ENCODE results near the gene CASS4.
A peak's percentile ranks its signal among the peaks of the same experiment; 100 is the strongest.
"Not testable (repeated sequence)": the region's sequence is repeated elsewhere in the genome, so short reads cannot be mapped to it uniquely, and the experiment has no call there.

The CASS4 gene

DNA sequence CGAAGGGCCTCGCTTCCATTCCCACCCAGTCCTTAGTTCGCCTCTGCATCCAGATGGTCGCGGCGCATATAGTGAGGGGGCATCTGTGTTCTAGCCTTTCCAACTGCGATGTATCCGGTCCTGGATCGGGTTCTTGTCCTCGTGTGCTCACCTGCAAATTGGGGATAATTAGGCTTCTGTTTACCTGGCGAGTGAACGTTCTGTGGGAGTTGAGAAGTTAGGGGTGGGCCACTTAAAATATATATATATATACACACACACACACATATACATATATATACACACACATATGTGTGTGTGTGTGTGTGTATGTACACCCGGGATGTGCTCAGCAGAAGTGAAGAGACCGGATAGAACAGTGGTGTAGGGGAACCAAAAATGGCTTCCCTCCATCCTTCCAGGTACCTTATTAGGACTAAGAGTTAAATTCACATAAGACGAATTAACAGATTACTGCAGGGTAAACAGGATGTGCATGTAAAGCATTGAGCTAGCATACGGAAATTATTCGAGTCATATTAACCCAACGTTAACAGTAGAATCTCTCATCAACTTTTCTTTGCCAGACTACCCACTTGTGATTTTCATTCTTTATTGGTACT, 19.1 kb upstream of the CASS4 start:
- DNase-seq, result no peak

DNA sequence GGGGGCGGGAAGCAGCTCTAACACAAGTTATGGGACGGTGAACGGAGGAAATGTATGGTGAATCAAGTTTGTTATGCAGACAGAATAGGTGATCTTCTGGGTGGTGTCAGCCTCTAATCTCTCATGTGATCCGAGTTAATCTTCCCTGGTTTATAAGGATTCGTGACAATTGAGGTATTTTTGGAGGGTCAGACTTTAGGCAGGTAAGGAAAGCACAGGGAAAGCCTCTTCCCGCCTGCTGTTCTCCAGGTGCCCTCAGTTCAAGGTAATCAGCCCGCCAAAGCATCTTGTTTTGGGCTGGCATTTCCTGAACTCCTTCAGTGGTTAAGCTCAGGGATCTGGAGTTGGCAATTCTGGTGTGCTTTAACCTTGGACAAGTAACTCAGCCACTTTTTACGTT, 18.4 kb upstream of the CASS4 start:
- DNase-seq, result no peak

DNA sequence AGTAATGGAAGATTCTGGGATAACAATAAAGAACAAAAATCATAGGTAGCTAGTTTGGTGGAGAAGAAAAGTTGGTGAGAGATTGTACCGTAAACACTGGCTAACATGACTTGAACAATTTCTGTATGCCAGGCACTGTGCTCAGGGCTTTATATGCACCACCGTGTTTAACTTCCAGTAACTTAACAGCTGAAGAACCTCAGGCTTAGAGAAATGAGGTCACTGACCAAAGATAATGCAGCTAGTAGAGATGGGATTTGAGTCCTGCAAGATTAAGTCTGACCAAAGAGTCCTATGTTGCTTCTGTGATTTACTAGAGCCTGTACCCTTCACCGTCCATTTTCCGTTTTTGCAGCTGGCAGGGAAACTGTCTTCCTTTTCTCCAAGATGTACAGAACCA, 16.9 kb upstream of the CASS4 start:
- DNase-seq, result no peak

DNA sequence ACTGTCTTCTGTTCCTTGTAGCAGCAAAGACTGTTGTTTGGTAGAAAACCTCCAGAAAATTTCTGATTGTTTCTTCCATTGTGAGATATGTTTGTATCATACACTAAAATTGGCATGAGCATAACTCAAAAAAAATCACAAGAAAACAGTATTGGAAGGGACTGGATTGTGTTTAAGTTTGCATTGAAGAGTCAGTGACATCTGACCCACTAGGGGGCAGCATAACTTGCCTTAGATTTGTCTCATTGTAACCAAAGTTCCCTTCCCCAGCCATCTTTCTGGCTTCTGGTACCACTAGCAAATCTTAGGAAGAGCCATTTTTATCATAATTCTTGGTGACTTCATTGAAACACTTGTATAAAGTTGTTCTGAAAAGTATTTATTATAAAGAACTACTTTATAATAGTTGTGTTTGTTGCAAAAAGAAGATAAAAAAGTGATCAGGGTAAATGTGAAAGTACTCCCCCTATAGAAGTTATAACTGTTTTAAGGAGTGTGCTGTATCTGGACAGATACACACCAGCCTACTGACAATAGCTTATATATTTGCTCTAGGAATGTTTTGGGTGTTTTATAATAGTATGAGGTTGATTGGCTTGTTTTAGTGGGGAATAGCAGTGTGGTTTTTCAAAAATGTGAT, 11.9 kb upstream of the CASS4 start:
- DNase-seq, result peak in 6 of 14 donors; percentile 1 to 25 (median 10)

DNA sequence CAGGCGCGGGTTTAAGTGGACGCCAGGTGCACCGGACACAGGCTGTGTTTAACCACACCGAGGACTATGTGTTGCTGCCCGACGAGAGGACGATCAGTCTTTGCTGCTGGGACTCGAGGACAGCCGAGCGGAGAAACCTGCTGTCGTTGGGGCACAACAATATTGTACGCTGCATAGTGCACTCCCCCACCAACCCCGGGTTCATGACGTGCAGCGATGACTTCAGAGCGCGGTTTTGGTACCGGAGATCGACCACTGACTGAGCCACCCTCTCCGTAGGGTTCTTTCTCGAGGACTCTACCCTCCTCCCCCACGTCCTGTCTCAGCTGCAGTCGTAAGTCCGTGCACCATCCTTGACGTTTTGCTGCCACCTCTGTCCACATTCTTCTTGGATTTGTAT, 8.6 kb upstream of the CASS4 start:
- no peak for DNase-seq

DNA sequence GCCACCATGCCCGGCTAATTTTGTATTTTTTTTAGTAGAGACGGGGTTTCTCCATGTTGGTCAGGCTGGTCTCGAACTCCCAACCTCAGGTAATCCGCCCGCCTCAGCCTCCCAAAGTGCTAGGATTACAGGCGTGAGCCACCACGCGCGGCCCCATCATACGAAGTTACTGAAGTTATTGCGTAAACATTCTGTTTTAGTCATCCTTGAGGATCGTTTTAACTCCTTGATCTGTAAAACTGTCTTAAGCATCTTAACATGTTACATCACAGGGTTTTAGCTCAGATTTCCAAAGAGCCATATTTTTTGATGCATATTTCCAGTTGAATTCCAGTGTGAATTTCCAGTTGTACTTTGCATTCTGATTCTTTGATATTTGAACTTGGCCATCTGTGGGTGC, 6.7 kb upstream of the CASS4 start:
- not testable (repeated sequence) for DNase-seq

DNA sequence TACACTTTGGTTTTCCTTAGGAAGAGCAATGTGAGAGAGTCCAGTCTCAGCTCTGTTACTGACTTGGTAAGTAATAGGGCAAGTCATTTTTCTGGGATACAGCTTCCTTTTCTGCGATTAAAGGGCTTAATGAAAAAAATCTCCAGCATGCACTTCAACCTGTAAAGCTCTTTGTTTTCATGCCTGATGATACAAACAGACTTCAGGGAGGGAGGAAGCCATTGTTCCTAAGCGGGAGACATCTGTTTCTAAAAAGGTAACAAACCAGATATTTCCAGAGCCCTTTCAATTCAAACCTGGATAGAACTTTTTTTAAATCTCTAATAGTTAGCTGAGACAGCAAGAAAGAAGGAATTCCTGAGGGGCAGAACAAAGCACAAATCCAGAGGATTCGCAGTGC, 5.2 kb upstream of the CASS4 start:
- DNase-seq, result no peak

DNA sequence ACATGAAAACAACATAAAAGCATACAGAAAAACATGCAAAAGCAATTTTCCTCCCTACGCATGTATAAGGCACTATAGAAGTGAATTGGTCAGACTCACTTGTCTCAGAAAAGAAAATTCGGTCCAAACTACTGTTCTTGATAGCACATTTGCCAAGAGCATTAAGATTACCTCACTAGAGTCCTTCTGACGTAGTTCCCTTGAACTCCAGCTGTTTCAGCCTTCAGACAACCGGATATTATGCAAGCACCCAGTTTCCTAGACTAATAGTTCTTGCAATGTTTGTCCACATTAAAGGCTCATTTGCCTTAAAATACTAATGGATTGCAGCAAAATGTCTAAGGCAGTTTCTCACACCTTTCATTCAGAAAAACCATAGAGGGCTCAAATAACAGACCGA, 2.5 kb upstream of the CASS4 start:
- no peak for DNase-seq

DNA sequence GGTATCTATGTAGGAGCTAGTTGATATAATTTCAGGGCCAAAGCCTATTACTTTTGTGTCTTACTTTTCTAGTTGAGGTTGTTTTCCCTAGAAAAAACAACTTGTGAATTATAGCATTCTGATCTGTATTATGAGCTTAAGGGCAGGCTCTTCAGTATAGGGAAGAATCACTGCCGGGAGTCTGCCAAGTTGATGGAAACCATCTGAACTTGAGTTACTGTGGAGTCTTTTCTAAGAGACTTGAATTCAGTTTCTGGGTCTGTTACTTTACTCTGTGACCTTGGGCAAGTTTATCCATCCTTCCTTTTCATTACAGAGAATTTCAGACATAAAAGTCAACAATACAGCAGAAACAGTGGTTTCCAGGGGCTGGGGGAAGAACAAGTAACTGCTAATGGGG, 2.1 kb upstream of the CASS4 start:
- no peak for DNase-seq

DNA sequence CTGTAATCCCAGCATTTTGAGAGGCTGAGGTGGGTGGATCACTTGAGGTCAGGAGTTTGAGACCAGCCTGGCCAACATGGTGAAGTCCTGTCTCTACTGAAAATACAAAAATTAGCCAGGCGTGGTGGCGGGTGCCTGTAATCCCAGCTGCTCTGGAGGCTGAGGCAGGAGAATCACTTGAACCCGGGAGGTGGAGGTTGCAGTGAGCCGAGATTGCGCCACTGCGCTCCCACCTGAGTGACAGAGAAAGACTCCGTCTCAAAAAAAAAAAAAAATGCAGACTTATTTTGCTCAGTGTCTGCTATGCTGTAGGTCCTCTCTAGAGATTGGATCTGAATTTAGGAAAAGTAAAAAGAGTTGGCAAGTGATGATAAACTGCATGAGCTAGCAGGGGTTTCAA, 773 bp upstream of the CASS4 start:
- not testable (repeated sequence) for DNase-seq

DNA sequence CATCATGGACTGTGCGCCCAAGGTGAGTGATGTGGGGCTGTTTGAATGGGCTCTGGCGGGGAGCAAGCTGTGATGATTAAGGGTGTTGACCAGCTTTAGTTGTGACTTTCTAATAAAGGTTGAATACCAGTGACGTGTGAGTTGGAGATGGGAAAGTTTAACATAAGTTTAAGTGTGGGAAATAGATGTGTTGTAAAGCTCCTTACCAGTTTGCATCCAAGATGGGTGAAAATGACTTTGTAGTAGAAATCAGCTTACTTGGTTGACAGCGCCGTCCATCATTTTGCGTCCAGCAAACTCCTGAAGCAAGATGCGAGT, 372 bp downstream of the CASS4 start:
- DNase-seq, result no peak

DNA sequence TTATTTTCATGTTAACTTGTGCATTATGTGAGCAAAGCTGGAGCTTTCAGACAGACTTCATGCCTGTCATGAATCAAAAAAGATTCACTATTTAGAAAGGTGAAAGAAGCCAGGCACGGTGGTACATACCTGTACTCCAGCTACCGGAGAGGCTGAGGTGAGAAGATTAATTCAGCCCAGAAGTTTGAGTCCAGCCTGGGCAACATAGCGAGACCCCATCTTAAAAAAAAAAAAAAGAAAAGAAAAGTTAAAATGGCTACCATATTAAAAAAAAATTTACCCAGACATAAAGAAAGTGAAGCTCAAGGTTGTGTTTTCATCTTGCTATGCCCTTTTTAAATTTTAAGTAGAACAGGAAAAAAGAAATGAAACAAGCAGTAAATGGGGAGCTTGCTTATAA, 889 bp downstream of the CASS4 start:
- no peak for DNase-seq

DNA sequence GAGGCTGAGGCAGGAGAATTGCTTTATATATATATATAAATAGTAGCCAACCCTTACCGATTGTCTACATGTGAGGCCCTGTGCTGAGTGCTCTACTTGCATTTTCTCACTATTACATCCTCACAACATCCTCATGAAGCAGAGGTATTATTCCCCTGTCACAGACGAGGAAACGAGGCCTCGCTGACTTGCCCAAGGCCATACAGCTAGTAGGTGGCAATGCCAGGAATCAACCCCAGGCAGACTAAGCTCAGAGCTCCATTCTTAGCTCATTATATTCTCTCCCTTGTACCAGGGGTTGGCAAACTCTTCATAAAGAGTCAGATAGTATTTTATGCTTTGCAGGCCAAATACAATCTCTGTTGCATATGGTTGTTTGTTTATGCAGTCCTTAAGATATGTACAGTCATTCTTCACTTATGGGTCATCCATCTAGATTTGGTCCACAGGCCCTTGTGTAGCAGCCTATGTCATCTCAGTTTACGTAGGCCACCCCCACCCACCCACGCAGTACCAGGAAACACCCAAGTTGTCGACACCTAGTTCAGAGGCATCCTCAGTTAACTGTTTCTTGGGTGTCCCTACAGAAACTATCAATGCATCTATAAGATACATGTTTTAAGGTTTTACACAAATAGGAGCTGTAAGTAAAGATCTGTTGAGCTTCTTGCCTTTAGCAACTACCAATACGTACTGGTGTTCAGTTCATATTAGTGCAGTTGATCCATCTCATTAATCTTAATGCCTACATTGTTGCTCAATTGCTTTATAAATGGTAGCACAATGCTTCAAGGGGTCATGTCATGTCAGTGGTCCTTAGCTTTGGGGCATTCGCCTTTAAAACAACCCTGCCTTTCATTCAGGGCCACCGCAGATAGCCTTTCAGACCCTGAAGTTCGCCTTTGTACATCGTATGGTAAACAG, 3.0 kb downstream of the CASS4 start:
- DNase-seq, result no peak

DNA sequence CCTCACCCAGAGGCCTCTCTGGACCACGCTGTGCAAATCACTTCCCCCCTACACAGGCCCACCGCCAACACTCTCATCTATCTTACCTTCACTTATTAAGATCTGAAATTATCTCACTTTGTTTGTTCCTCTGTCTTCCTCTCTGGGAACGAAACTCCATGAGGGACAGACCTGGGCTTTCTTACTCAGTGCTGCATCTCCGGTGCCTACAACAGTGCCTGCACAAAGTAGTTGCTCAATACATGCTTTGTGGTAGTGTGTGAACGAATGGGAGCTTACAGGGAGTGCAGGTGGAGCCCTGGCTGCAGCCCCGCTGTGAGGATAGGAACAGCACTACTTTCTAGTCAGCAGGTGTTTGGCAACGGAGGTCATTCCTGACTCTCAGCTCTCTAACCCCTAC, 5.3 kb downstream of the CASS4 start:
- DNase-seq, result no peak

DNA sequence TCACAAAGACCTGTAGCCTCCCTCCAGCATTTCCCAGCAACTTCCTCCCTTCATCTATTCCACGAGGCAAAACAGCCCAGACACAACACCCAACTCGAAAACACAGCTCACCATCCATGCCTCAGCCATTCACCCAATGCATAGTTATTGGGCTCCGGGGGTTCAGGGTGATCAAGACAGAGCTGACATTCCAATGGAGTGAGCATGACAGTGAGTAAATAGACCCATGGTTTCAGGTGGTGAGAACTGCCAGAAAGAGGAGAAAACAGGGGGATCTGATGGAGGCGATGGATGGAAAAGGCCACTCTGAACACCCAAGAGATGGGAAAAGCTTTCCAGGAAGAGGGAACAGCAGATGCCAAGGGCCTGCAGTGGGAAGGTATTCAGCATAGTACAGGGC, 5.9 kb downstream of the CASS4 start:
- no peak for DNase-seq

DNA sequence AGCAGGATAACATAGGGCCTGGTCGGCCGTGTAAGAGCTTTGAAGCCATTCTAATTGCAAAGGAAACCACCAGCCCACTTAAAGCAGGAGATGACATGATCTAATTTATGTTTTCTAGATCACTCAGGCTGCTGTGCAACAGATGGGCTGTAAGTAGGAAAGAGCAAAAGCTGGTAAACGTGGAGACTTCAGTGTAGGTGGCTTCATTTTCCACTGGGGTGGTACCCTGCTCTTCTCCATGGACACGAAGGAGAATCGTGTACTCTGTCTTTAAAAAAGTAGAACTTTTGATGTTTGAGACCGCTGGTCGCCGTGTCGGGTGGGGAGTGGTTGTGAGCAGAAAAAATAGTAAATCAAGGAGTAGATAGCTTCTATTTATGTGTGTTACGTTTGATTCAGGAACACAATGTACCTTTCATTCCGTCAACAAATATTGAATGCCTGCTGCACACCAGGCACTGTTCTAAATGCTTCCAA, 6.4 kb downstream of the CASS4 start:
- no peak for DNase-seq

DNA sequence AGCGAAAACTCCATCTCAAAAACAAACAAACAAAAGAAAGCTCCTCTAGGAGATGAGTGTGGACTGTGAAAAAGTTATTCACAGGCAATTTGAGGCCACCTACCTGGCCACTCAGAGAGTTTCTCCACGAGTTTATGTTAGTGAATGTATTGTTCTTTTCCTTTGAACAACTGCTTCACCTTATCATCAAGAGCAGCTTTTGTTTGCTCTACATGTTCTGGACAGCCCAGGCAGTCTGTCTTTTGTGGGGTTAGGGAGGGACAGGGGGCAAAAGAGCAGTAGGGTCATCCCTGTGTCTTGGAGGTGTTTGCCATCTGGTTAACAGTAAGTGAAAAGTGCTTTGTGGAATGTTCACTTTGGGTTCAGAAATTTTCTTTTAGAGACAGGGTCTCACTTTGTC, 8.0 kb downstream of the CASS4 start:
- no peak for DNase-seq

DNA sequence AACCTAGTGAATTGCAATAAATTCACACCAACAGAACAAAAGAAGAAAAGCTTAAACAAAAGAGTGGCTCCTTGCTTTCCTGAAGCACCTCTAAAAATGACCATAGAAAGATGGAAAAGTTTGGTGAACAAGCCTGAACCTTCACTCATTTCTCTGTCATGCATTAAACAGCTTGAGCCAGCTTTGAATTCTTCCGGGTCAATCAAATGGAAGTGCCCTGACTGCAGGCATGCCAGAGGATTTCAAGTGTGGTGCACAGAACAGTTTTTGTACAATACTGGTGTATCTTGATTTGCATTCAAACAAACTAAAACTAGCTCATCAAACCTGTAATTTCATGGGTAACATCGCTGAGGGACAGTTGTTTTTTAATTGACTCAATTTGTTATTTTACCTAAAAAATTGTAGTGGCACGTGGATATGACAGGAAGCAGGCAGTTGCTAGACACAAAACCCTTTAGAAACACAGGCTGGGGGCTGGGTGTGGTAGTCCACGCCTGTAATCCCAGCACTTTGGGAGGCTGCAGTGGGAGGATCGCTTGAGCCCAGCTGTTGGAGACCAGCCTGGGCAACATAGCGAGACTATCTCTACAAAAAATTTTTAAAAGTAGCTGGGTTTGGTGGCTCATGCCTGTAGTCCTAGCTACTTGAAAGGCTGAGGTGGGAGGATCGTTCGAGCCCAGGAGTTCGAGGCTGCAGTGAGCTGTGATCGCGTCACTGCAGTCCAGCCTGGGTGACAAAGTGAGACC, 9.1 kb downstream of the CASS4 start:
- no peak for DNase-seq

DNA sequence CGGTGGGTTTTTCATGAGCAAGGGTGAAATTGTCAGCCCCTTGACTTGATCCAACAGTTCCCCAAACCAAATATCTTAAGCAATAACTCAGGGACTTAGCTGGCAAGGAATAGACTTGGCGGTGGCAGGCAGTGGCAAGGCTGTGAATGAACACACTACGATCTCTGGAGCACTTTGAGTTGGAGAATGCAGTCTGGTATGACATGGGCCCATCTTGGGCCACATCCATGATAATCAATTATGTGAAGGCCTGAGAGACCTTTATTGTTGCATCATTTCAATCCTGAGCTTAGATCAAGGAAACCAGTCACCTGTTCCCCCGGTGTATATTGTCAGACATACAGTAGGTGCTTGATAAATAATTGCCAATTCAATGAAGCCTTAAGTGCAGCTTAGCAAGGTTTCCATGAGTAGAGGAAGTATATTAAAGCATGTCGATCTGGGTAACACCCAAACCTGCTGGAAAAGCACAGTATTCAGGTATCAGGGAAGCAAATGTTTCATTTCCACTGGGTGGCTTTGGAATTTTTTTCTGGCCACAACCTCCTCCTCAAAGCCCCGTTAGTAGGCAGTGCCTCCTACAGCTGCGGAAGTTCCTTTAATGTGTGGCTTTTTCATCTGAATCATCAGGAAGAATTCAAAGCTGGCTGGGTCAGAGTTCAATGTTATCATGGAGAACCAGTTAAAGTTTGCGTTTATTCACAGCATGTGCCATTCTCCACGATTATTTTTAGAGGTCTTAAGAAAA, 10.2 kb downstream of the CASS4 start:
- no peak for DNase-seq

DNA sequence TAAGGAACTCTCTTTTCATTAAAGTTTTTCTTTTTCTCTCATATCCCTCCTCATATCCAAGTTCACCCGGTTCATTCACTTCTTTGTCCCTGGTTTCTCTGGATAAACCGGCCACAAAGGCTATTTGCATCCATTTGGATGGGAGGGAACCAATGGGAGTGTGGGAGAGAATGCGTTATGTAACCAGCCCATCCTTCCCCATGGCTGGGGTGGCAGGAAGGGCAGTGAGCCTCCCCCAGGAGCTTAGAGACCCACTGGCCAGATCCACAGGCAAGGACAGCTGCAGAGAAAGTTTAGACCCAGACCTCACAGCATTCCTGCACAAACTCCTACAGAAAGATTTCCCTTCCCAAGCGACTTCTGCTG, 10.7 kb downstream of the CASS4 start:
- DNase-seq, result no peak

DNA sequence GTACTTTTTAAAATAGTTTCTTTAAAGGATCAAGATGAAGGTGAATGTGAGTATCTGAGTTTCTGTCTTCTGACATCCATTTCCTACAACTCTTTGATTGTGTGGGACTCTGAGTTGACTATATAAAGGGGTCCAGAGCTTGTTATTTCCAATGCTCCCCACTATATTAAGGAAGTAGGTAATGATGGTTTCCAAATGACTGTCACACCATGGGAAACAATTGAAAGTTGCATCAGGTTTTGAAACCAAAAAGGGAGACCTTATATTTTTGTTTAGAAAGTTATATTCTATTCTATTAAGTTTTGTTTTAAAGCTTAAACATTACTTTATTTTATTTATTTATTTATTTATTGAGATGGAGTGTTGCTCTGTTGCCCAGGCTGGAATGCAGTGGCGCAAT, 11.2 kb downstream of the CASS4 start:
- DNase-seq, result no peak

DNA sequence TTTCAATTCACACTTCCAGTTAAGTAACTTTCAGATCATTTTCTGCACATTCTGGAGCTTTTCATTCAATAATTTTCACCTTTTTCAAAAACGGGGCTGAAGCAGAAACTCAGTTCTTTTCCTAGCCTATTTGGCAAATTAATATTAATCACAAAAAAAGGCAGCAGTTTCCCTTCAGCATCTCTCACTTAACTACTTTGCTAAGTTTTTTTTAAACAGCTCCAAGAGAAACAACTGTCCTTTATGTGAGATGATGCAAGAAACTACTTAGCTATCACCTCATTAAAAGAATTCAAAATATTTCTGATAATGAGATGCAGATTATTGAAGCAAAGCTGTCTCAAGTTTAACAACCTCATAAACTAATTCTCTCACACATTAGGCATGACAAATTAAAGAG, 11.8 kb downstream of the CASS4 start:
- no peak for DNase-seq

Measured in C1 segment of cervical spinal cord (tissue), 14 donors.